ENCODE results near the gene SNX20.

SNX20 gene

GRCh38 chr16:50640919-50641817 lies 39.9 kb downstream of the SNX20 start:
- Mint-ChIP-seq H3K4me1 (peaks cover 10% of the 10 kb centered on the region), H3K27me3 (no peaks in the 10 kb centered on the region), H3K4me3 (no peak overlapping the region), H3K27ac (no peak overlapping the region), H3K9me3 (no peaks in the 10 kb centered on the region), H3K36me3 (peaks cover 3% of the 10 kb centered on the region)

GRCh38 chr16:50640391-50640790 lies 40.7 kb downstream of the SNX20 start:
- Mint-ChIP-seq H3K36me3 (peaks cover 3% of the 10 kb centered on the region), H3K4me1 (peaks cover 14% of the 10 kb centered on the region), H3K27ac (no peak overlapping the region), H3K4me3 (no peak overlapping the region), H3K9me3 (no peaks in the 10 kb centered on the region), H3K27me3 (no peaks in the 10 kb centered on the region)

- H3K4me1 Mint-ChIP-seq: peaks cover 13% of the 10 kb centered on the region
- H3K36me3 Mint-ChIP-seq: peaks cover 4% of the 10 kb centered on the region
- no peaks in the 10 kb centered on the region for H3K27me3 Mint-ChIP-seq
- no peak overlapping the region for H3K27ac Mint-ChIP-seq
- H3K4me3 Mint-ChIP-seq: no peak overlapping the region
- H3K9me3 Mint-ChIP-seq: no peaks in the 10 kb centered on the region
Observed at GRCh38 chr16:50638816-50639670, 42.1 kb downstream of the SNX20 start.

GRCh38 chr16:50637716-50638602 lies 43.2 kb downstream of the SNX20 start:
- Mint-ChIP-seq H3K27ac (no peak overlapping the region), H3K4me3 (no peak overlapping the region), H3K36me3 (peaks cover 5% of the 10 kb centered on the region), H3K27me3 (no peaks in the 10 kb centered on the region), H3K9me3 (no peaks in the 10 kb centered on the region), H3K4me1 (peaks cover 13% of the 10 kb centered on the region)

GRCh38 chr16:50636753-50637374 lies 44.2 kb downstream of the SNX20 start:
- no peak overlapping the region for H3K27ac Mint-ChIP-seq
- H3K4me3 Mint-ChIP-seq: no peak overlapping the region
- H3K27me3 Mint-ChIP-seq: no peaks in the 10 kb centered on the region
- H3K36me3 Mint-ChIP-seq: peaks cover 9% of the 10 kb centered on the region
- H3K4me1 Mint-ChIP-seq: peaks cover 13% of the 10 kb centered on the region
- no peaks in the 10 kb centered on the region for H3K9me3 Mint-ChIP-seq

GRCh38 chr16:50635505-50636392 lies 45.4 kb downstream of the SNX20 start:
- H3K9me3 Mint-ChIP-seq: no peaks in the 10 kb centered on the region
- H3K27ac Mint-ChIP-seq: no peak overlapping the region
- H3K27me3 Mint-ChIP-seq: no peaks in the 10 kb centered on the region
- no peak overlapping the region for H3K4me3 Mint-ChIP-seq
- peaks cover 15% of the 10 kb centered on the region for H3K36me3 Mint-ChIP-seq
- H3K4me1 Mint-ChIP-seq: peaks cover 13% of the 10 kb centered on the region

GRCh38 chr16:50634947-50635346 lies 46.2 kb downstream of the SNX20 start:
- no peak overlapping the region for H3K27ac Mint-ChIP-seq
- peaks cover 13% of the 10 kb centered on the region for H3K4me1 Mint-ChIP-seq
- H3K27me3 Mint-ChIP-seq: no peaks in the 10 kb centered on the region
- no peak overlapping the region for H3K4me3 Mint-ChIP-seq
- no peaks in the 10 kb centered on the region for H3K9me3 Mint-ChIP-seq
- peaks cover 15% of the 10 kb centered on the region for H3K36me3 Mint-ChIP-seq

GRCh38 chr16:50634090-50634489 lies 47.0 kb downstream of the SNX20 start:
- no peak overlapping the region for H3K27ac Mint-ChIP-seq
- H3K27me3 Mint-ChIP-seq: no peaks in the 10 kb centered on the region
- H3K4me1 Mint-ChIP-seq: peaks cover 13% of the 10 kb centered on the region
- H3K36me3 Mint-ChIP-seq: peaks cover 15% of the 10 kb centered on the region
- H3K4me3 Mint-ChIP-seq: no peak overlapping the region
- no peaks in the 10 kb centered on the region for H3K9me3 Mint-ChIP-seq

- no peak overlapping the region for H3K4me3 Mint-ChIP-seq
- no peaks in the 10 kb centered on the region for H3K27me3 Mint-ChIP-seq
- H3K27ac Mint-ChIP-seq: no peak overlapping the region
- peaks cover 13% of the 10 kb centered on the region for H3K4me1 Mint-ChIP-seq
- peaks cover 15% of the 10 kb centered on the region for H3K36me3 Mint-ChIP-seq
- no peaks in the 10 kb centered on the region for H3K9me3 Mint-ChIP-seq
Observed at GRCh38 chr16:50632927-50633800, 47.9 kb downstream of the SNX20 start.

- no peaks in the 10 kb centered on the region for H3K9me3 Mint-ChIP-seq
- H3K36me3 Mint-ChIP-seq: peaks cover 15% of the 10 kb centered on the region
- H3K27me3 Mint-ChIP-seq: no peaks in the 10 kb centered on the region
- no peak overlapping the region for H3K4me3 Mint-ChIP-seq
- H3K27ac Mint-ChIP-seq: no peak overlapping the region
- H3K4me1 Mint-ChIP-seq: peaks cover 21% of the 10 kb centered on the region
Observed at GRCh38 chr16:50631985-50632576, 49.0 kb downstream of the SNX20 start.

- Mint-ChIP-seq H3K36me3 (peaks cover 12% of the 10 kb centered on the region), H3K4me3 (no peak overlapping the region), H3K27me3 (no peaks in the 10 kb centered on the region), H3K27ac (no peak overlapping the region), H3K4me1 (peaks cover 23% of the 10 kb centered on the region), H3K9me3 (no peaks in the 10 kb centered on the region)
Observed at GRCh38 chr16:50631249-50631984, 49.7 kb downstream of the SNX20 start.

GRCh38 chr16:50630394-50631020 lies 50.6 kb downstream of the SNX20 start:
- Mint-ChIP-seq H3K27me3 (no peaks in the 10 kb centered on the region), H3K27ac (no peak overlapping the region), H3K36me3 (peaks cover 12% of the 10 kb centered on the region), H3K4me3 (no peak overlapping the region), H3K9me3 (no peaks in the 10 kb centered on the region), H3K4me1 (peaks cover 25% of the 10 kb centered on the region)

Data from activated naive CD4-positive, alpha-beta T cell treated with anti-CD3 and anti-CD28 coated beads, Interleukin-2, amount 50 U/mL, for 24 hours (primary cell).